A549 (cell line): Measurements from ENCODE around the gene SLX9. TPM values are rescaled to one million over a fixed set of nuclear protein-coding genes. Genes with fewer than 3 reads are reported as not detected.

ENCODE experiments used
- ATAC-seq, 2 experiments: fragments of 200-7000 bp in 1 of 2; fragments of >200 bp in 1 of 2; cut with Nextera tagmentation in 1 of 2; cut with Tn5 transposase in 1 of 2; 3 replicates each; pipeline versions ENCODE4 v1.8.0 to v1.9.1; 2018 to 2020; ENCODE audit warnings: mild to moderate bottlenecking in 1 of 2, moderate library complexity in 1 of 2
- CTCF ChIA-PET: fragments of 300-600 bp; sonication (Branson Sonifier 250); formaldehyde crosslinking; extraction: SDS; loops from one replicate; lab custom pipeline; 2021; ENCODE audit warnings: antibody characterized with exemption, inconsistent platforms; lab: Yijun Ruan, JAX
- POLR2A ChIA-PET: fragments of 350-600 bp; formaldehyde crosslinking; extraction: SDS; loops from one replicate; lab custom pipeline; 2021; ENCODE audit warnings: antibody characterized with exemption, inconsistent platforms; lab: Yijun Ruan, JAX
- DNase-seq, 2 experiments: peaks; one replicate each; pipeline versions ENCODE4 v3.0.0 to v3.0.0-alpha.2; 2011 to 2016; ENCODE audit warnings: low read depth in 1 of 2, low spot score in 1 of 2
- FAIRE-seq: peaks from 2 replicates; lab custom pipeline; 2011; peaks lifted over from hg19 to GRCh38; lab: Jason Lieb, UNC
- H3K27ac ChIP-seq, 2 experiments: fragments of >200 bp; sonication (Bioruptor Twin); formaldehyde crosslinking; 3 replicates each; pipeline ENCODE4 v1.5.1; 2016 to 2017
- H3K4me1 ChIP-seq: fragments of >200 bp; sonication (Bioruptor Twin); formaldehyde crosslinking; 3 replicates; pipeline ENCODE4 v1.6.1; 2016
- H3K4me2 ChIP-seq: fragments of >200 bp; sonication (Bioruptor Twin); formaldehyde crosslinking; 3 replicates; pipeline ENCODE4 v1.6.1; 2016
- H3K4me3 ChIP-seq: fragments of >200 bp; sonication (Bioruptor Twin); formaldehyde crosslinking; 3 replicates; pipeline ENCODE4 v1.5.1; 2016
- H3K9me3 ChIP-seq: fragments of >200 bp; sonication (Bioruptor Twin); formaldehyde crosslinking; 3 replicates; pipeline ENCODE4 v1.6.1; 2016
- BHLHE40 ChIP-seq: IDR thresholded peaks from 2 replicates; pipeline ENCODE4 v1.6.1; 2012; ENCODE audit warnings: low read depth, low read length, inconsistent platforms
- CBX2 ChIP-seq: fragments of 200-600 bp; sonication (generic); IDR thresholded peaks from 2 replicates; pipeline ENCODE4 v1.6.1; 2016; ENCODE audit warnings: low read depth, mild to moderate bottlenecking, borderline replicate concordance
- CBX8 ChIP-seq: fragments of 200-600 bp; sonication (generic); IDR thresholded peaks from 2 replicates; pipeline ENCODE4 v1.6.1; 2016
- CHD2 ChIP-seq: fragments of 150-350 bp; IDR thresholded peaks from 2 replicates; pipeline ENCODE4 v1.6.1; 2014; ENCODE audit warnings: low read length; ENCODE audit not compliant: partially characterized antibody
- FOSL2 ChIP-seq, 2 experiments: fragments of 450-650 bp in 1 of 2; fragments of >200 bp in 1 of 2; sonication (Bioruptor Twin) in 1 of 2; formaldehyde crosslinking; IDR thresholded peaks; 2 replicates each; pipeline versions ENCODE4 v1.5.0 to v1.6.1; 2016 to 2020; ENCODE audit warnings: mild to moderate bottlenecking in 1 of 2, moderate library complexity in 1 of 2
- HDAC2 ChIP-seq: fragments of 200-600 bp; sonication (generic); IDR thresholded peaks from 2 replicates; pipeline ENCODE4 v1.6.1; 2016
- KDM5A ChIP-seq: fragments of 200-600 bp; sonication (generic); IDR thresholded peaks from 2 replicates; pipeline ENCODE4 v1.6.1; 2016; ENCODE audit warnings: antibody characterized with exemption, mild to moderate bottlenecking
- MAFK ChIP-seq: fragments of 450-650 bp; IDR thresholded peaks from 2 replicates; pipeline ENCODE4 v1.6.1; 2014; ENCODE audit not compliant: partially characterized antibody
- NPAS2 ChIP-seq: fragments of 250-450 bp; sonication (Bioruptor Pico); IDR thresholded peaks from 2 replicates; pipeline ENCODE4 v1.8.0; 2022; ENCODE audit warnings: mild to moderate bottlenecking, moderate library complexity, borderline replicate concordance
- POLR2A ChIP-seq: IDR thresholded peaks from 2 replicates; pipeline ENCODE4 v1.6.1; 2012; ENCODE audit warnings: mild to moderate bottlenecking, low read length
- POLR2AphosphoS2 ChIP-seq: conservative IDR thresholded peaks from 2 replicates; pipeline ENCODE4 v1.6.1; 2012; ENCODE audit warnings: low read length, improper control_type of control experiment, inconsistent platforms
- RAD21 ChIP-seq, 2 experiments: fragments of >200 bp in 1 of 2; sonication (Bioruptor Twin) in 1 of 2; formaldehyde crosslinking in 1 of 2; IDR thresholded peaks in 1 of 2; conservative IDR thresholded peaks in 1 of 2; 2 replicates in 1 of 2; 3 replicates in 1 of 2; pipeline ENCODE4 v1.6.1; 2012 to 2018; ENCODE audit warnings: inconsistent platforms in 1 of 2
- RFX5 ChIP-seq: fragments of 450-650 bp; IDR thresholded peaks from 2 replicates; pipeline ENCODE4 v1.7.1; 2014; ENCODE audit warnings: antibody characterized with exemption, mild to moderate bottlenecking, moderate library complexity
- TP53 ChIP-seq: fragments of 250-450 bp; sonication (Bioruptor Pico); IDR thresholded peaks from 2 replicates; pipeline ENCODE4 v1.5.0; 2021; ENCODE audit warnings: mild to moderate bottlenecking, moderate library complexity
- ZFP36 ChIP-seq: fragments of 450-650 bp; IDR thresholded peaks from 2 replicates; pipeline ENCODE4 v1.6.1; 2014; ENCODE audit warnings: borderline replicate concordance; ENCODE audit not compliant: partially characterized antibody
- ZNF302 ChIP-seq: fragments of 250-450 bp; sonication (Bioruptor Pico); IDR thresholded peaks from 2 replicates; pipeline ENCODE4 v1.9.0; 2021; ENCODE audit warnings: inconsistent platforms, mild to moderate bottlenecking, moderate library complexity
- WGBS: methylation state at CpG from one replicate; pipeline ENCODE4 v1.1.6; 2017; ENCODE audit errors: missing lambda C conversion rate; 5-methylcytosine and 5-hydroxymethylcytosine counted together
- polyA plus RNA-seq, 4 experiments: library from polyadenylated mRNA; depleted of rRNA in 3 of 4; stranded (reverse); fragments of >200 nt; fragmentation: RNase III in 1 of 4; extraction: RNeasy Plus Mini Kit Qiagen cat#74134 plus additional on column Dnase treatment in 1 of 4; gene quantifications; 2 replicates in 3 of 4; 3 replicates in 1 of 4; pipeline ENCODE4 v1.2.3, GENCODE V29; 2011 to 2017
- TF ChIP-seq, protein P1 (sequence below): fragments of 150-350 bp; IDR thresholded peaks from 2 replicates; pipeline ENCODE4 v1.6.1; 2014; ENCODE audit warnings: low read depth, mild to moderate bottlenecking, low read length
- TF ChIP-seq, protein P2 (sequence below): fragments of 200-600 bp; sonication (generic); IDR thresholded peaks from 2 replicates; pipeline ENCODE4 v1.6.1; 2016; ENCODE audit warnings: antibody characterized with exemption, mild to moderate bottlenecking, moderate library complexity
- TF ChIP-seq, protein P3 (sequence below): IDR thresholded peaks from 2 replicates; pipeline ENCODE4 v1.6.1; 2012
- TF ChIP-seq, protein P4 (sequence below): fragments of >200 bp; sonication (Bioruptor Twin); formaldehyde crosslinking; IDR thresholded peaks from 2 replicates; pipeline ENCODE4 v1.6.1; 2016

SLX9 gene
- polyA plus RNA-seq, 2 of the 4 experiments (the other 2 are of a cell fraction) = 26.9 to 40.6 TPM

DNA sequence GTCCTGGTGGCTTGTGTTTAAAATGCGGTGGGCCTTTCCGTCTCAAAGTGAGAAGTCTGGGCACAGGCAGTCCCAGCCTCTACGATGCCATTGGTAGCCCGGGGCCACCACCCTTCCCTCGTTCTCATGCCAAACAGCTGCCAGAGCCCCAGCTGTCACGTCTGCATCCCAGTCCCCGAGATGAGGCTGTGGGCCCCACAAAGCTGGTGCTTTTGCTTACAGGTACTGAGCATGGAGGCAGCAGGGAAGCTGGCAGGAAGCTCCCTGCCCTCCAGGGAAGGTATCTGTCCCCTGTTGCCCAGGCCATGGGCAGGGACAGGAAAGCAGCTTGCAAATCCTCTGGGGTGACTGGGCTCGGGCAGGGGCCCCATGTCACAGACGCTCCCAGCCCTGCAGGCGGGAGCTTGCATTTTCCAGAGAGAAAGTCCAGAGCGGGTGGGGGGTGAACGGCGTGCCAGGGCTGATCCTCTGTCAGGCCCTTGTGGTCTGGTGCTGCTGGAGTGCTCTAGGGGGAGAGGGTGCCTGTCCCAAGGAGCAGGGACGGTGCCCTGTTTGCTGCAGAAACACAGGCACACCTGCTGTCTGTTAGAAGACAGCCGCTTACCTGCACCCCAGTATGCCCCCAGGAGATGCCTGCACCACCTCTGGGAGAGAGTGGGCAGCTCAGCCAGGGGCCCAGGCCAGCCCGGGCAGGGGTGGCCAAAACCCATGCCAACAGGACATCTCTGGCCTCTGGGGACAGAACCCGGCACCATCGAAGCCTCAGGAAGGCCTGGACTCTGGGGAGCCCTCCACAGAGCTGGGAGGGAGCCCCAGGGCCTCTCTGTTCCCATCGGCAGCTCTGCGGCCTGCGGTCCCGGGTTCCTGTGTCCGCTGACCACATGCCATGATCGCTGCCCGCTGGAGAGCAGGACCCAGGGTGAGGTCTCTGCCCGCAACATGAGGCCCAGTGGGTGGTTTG, 45.9 kb downstream of the SLX9 start:
- no peak for FAIRE-seq
- Histone ChIP-seq H3K4me2 (no peak overlapping the region), H3K27ac (no peak overlapping the region), H3K9me3 (no peaks in the 10 kb centered on the region), H3K4me1 (peaks cover 8% of the 10 kb centered on the region; the same call in 2 of the 3 replicates), H3K4me3 (no peak overlapping the region)
- no peak for ATAC-seq
- 92% methylated on average over 10 of the region's 26 CpGs for WGBS
- no peak for DNase-seq
- ChIA-PET CTCF (interaction anchor here (0.9 to 1.4 kb wide), 4 partner anchors 16 to 154 kb away, joined by 3 to 4 read pairs (median 3); no protein-coding TSS in a partner anchor), POLR2A (no interaction called here)
- TF ChIP-seq HDAC2 (no peak), RAD21 (conservative IDR thresholded peaks at IDR 0.05 in 1 of 2, IDR thresholded peaks at IDR 0.05 in 1 of 2) (no peak), BHLHE40 (no peak), CHD2 (no peak), TP53 (no peak), POLR2AphosphoS2 (no peak), FOSL2 (IDR thresholded peaks at IDR 0.05) (no peak), FOSL2 (CRISPR knock-in tag; IDR thresholded peaks at IDR 0.05) (no peak), KDM5A (no peak), NPAS2 (no peak), CBX8 (no peak), CBX2 (no peak), ZFP36 (no peak), ZNF302 (CRISPR knock-in tag) (no peak), POLR2A (no peak), MAFK (no peak), RFX5 (no peak)
- TF ChIP-seq, protein P1, sequence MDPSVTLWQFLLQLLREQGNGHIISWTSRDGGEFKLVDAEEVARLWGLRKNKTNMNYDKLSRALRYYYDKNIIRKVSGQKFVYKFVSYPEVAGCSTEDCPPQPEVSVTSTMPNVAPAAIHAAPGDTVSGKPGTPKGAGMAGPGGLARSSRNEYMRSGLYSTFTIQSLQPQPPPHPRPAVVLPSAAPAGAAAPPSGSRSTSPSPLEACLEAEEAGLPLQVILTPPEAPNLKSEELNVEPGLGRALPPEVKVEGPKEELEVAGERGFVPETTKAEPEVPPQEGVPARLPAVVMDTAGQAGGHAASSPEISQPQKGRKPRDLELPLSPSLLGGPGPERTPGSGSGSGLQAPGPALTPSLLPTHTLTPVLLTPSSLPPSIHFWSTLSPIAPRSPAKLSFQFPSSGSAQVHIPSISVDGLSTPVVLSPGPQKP = no peak
- TF ChIP-seq, protein P2, sequence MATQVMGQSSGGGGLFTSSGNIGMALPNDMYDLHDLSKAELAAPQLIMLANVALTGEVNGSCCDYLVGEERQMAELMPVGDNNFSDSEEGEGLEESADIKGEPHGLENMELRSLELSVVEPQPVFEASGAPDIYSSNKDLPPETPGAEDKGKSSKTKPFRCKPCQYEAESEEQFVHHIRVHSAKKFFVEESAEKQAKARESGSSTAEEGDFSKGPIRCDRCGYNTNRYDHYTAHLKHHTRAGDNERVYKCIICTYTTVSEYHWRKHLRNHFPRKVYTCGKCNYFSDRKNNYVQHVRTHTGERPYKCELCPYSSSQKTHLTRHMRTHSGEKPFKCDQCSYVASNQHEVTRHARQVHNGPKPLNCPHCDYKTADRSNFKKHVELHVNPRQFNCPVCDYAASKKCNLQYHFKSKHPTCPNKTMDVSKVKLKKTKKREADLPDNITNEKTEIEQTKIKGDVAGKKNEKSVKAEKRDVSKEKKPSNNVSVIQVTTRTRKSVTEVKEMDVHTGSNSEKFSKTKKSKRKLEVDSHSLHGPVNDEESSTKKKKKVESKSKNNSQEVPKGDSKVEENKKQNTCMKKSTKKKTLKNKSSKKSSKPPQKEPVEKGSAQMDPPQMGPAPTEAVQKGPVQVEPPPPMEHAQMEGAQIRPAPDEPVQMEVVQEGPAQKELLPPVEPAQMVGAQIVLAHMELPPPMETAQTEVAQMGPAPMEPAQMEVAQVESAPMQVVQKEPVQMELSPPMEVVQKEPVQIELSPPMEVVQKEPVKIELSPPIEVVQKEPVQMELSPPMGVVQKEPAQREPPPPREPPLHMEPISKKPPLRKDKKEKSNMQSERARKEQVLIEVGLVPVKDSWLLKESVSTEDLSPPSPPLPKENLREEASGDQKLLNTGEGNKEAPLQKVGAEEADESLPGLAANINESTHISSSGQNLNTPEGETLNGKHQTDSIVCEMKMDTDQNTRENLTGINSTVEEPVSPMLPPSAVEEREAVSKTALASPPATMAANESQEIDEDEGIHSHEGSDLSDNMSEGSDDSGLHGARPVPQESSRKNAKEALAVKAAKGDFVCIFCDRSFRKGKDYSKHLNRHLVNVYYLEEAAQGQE = no peak
- TF ChIP-seq, protein P3, sequence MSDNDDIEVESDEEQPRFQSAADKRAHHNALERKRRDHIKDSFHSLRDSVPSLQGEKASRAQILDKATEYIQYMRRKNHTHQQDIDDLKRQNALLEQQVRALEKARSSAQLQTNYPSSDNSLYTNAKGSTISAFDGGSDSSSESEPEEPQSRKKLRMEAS = no peak
- TF ChIP-seq, protein P4, sequence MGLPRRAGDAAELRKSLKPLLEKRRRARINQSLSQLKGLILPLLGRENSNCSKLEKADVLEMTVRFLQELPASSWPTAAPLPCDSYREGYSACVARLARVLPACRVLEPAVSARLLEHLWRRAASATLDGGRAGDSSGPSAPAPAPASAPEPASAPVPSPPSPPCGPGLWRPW = no peak
